VCaP (cell line): ENCODE results near the gene EGFR.
"Not testable (repeated sequence)": the region's sequence is repeated elsewhere in the genome, so short reads cannot be mapped to it uniquely, and the experiment has no call there.

Source experiments
- H3K27ac ChIP-seq: fragments of 450-650 bp; 2 replicates; pipeline ENCODE4 v1.5.1; 2017
- CTCF ChIP-seq: fragments of 450-650 bp; conservative IDR thresholded peaks from 2 replicates; pipeline ENCODE4 v1.5.1; 2017; ENCODE audit warnings: mild to moderate bottlenecking, moderate library complexity

Gene EGFR

DNA sequence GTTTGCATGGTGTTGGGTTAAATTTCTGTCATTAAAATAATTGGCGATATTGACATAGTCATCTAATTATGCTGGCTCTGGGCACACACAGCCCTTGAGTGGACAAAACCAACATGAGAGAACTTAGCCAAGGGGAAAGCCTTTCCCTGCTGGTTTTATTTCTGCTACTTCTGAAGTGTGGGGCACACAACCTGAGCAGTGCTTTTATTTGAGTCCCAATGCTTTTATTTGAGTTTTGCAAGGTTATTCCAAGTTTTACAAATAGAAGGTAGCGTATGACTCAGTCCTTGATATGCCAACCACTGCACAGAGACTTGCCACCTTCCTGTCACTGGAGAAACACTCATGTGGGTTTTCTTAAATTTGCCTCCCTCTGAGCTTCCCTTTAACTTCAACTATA lies 145.7 kb downstream of the EGFR start:
- no peak for TF ChIP-seq CTCF

DNA sequence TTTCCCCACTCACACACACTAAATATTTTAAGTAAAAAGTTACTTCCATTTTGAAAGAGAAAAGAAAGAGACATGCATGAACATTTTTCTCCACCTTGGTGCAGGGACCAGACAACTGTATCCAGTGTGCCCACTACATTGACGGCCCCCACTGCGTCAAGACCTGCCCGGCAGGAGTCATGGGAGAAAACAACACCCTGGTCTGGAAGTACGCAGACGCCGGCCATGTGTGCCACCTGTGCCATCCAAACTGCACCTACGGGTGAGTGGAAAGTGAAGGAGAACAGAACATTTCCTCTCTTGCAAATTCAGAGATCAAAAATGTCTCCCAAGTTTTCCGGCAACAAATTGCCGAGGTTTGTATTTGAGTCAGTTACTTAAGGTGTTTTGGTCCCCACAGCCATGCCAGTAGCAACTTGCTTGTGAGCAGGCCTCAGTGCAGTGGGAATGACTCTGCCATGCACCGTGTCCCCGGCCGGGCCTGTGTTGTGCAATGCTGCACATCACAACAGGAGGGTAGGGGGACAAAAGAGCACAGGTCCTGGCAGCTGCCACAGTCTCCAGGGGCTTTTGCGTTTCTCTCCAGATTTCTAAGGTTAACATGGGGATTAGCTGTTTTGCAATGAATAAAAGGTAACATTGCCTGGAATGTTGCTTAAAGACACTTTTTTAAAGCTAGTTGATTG lies 146.5 kb downstream of the EGFR start:
- TF ChIP-seq CTCF, result no peak
- no peak overlapping the region for H3K27ac ChIP-seq

More for the DNA sequence above, 145.7 kb downstream of the EGFR start:
- 0 out of 2 replicates have a peak overlapping the region, but pooled peaks have one; percentile 1 for H3K27ac ChIP-seq

DNA sequence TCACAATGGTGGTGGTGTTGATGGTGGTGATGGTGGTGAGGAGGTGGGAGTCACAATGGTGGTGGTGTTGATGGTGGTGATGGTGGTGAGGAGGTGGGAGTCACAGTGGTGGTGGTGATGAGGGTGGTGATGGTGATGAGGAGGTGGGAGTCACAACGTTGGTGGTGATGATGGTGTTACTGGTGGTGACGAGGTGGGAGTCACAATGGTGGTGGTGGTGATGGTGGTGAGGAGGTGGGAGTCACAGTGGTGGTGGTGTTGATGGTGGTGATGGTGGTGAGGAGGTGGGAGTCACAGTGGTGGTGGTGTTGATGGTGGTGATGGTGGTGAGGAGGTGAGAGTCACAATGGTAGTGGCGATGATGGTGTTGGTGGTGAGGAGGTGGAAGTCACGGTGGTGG lies 148.5 kb downstream of the EGFR start:
- not testable (repeated sequence) for H3K27ac ChIP-seq

- no peak overlapping the region for H3K27ac ChIP-seq
Observed at GRCh38 chr7:55170335-55171069, 151.7 kb downstream of the EGFR start.

GRCh38 chr7:55171157-55171556 lies 152.3 kb downstream of the EGFR start:
- no peak for TF ChIP-seq CTCF
- no peak overlapping the region for H3K27ac ChIP-seq

More at GRCh38 chr7:55170335-55171069, 151.7 kb downstream of the EGFR start:
- TF ChIP-seq CTCF, result no peak

GRCh38 chr7:55172161-55172560 lies 153.3 kb downstream of the EGFR start:
- TF ChIP-seq CTCF, result no peak
- H3K27ac ChIP-seq, result no peak overlapping the region

- no peak overlapping the region for H3K27ac ChIP-seq
- TF ChIP-seq CTCF, result no peak
Observed at GRCh38 chr7:55172881-55173609, 154.2 kb downstream of the EGFR start.
